ENCODE results near the gene HAUS1. TPM values are rescaled to one million over a fixed set of nuclear protein-coding genes. Genes with fewer than 3 reads are reported as not detected.

HAUS1 gene, protein sequence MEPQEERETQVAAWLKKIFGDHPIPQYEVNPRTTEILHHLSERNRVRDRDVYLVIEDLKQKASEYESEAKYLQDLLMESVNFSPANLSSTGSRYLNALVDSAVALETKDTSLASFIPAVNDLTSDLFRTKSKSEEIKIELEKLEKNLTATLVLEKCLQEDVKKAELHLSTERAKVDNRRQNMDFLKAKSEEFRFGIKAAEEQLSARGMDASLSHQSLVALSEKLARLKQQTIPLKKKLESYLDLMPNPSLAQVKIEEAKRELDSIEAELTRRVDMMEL
- total RNA-seq, result 10 to 100 TPM; 20.5 to 31.1 TPM
- polyA plus RNA-seq (ENCODE audit: insufficient read depth, low read depth, low replicate concordance), result 25.0 TPM
- long read RNA-seq, donor 1, transcript HAUS1-201 (9 exons, 1,125 nt), result major isoform, 13 of 18 reads
- long read RNA-seq, donor 1, partial matches to known transcripts, result 0 of 18 reads
- long read RNA-seq, donor 1, other reads (novel, unspliced or antisense), result 0 of 18 reads
- long read RNA-seq, donor 2, transcript HAUS1-201 (9 exons, 1,125 nt), result major isoform, 15 of 16 reads
- long read RNA-seq, donor 2, partial matches to known transcripts, result 0 of 16 reads
- long read RNA-seq, donor 2, other reads (novel, unspliced or antisense), result 0 of 16 reads

DNA sequence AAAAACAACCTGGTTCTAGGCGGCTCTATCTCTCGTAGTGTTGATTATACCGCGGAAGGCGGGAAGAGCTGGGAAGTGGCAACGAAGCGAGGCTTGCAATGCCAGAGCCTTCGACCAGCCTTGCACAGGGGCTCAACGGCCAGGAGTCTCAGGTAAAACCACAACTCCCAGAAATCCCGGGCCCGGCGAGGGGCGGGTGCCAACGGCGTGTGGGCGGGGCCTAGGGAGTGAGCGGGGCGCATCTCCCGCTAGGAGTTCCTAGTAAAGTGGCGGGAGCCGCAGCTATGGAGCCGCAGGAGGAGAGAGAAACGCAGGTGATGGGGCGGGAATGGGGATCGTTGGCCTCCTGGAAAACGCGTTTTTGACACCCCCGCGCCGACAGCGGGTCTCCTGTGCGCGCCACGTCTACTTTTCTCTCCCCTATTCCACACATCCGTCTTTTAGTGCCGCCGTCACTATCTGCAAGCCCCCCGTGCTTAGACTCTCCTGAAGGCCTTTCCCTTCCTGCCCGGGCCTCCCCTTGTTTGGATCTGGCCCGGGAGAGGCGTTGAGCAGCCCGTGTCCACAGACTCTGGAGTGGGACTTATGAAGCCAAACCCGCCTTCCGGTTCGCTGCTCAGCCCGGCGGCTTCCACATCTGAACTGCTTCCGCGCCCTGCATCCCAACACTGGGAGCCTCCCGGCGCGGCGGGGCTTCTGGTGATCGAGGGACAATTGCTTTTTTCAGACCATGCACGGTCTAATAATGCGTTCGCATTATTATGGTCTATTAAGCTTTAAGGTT lies at the start of gene HAUS1:
HAUS1 (plus strand) TSS at position 258 of the 784 bp plus-strand sequence; CDS start at position 285, 27 bp downstream.
- Histone ChIP-seq H3K36me3 (ENCODE audit: low read depth, missing control alignments) (no peaks in the 10 kb centered on the region), H3K4me1 (peaks cover 4% of the 10 kb centered on the region), H3K27ac (peak within 1 kb of the TSS; percentile 79 to 87), H3K4me3 (peak within 1 kb of the TSS; percentile 86 to 95), H3K9me3 (no peaks in the 10 kb centered on the region), H3K27me3 (no peaks in the 10 kb centered on the region)
- DNase-seq, result peak; percentile 96
- WGBS, 2 donors, result 1% methylated on average over 51 to 57 of the region's 57 CpGs
- peak; percentile 7 for TF ChIP-seq POLR2A (IDR thresholded peaks at IDR 0.05)
- TF ChIP-seq, protein P1, sequence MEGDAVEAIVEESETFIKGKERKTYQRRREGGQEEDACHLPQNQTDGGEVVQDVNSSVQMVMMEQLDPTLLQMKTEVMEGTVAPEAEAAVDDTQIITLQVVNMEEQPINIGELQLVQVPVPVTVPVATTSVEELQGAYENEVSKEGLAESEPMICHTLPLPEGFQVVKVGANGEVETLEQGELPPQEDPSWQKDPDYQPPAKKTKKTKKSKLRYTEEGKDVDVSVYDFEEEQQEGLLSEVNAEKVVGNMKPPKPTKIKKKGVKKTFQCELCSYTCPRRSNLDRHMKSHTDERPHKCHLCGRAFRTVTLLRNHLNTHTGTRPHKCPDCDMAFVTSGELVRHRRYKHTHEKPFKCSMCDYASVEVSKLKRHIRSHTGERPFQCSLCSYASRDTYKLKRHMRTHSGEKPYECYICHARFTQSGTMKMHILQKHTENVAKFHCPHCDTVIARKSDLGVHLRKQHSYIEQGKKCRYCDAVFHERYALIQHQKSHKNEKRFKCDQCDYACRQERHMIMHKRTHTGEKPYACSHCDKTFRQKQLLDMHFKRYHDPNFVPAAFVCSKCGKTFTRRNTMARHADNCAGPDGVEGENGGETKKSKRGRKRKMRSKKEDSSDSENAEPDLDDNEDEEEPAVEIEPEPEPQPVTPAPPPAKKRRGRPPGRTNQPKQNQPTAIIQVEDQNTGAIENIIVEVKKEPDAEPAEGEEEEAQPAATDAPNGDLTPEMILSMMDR (IDR thresholded peaks at IDR 0.05), result no peak
- intact Hi-C loops (cut with DNase I; ENCODE audit: low total_unique reads), result no loop called here

DNA sequence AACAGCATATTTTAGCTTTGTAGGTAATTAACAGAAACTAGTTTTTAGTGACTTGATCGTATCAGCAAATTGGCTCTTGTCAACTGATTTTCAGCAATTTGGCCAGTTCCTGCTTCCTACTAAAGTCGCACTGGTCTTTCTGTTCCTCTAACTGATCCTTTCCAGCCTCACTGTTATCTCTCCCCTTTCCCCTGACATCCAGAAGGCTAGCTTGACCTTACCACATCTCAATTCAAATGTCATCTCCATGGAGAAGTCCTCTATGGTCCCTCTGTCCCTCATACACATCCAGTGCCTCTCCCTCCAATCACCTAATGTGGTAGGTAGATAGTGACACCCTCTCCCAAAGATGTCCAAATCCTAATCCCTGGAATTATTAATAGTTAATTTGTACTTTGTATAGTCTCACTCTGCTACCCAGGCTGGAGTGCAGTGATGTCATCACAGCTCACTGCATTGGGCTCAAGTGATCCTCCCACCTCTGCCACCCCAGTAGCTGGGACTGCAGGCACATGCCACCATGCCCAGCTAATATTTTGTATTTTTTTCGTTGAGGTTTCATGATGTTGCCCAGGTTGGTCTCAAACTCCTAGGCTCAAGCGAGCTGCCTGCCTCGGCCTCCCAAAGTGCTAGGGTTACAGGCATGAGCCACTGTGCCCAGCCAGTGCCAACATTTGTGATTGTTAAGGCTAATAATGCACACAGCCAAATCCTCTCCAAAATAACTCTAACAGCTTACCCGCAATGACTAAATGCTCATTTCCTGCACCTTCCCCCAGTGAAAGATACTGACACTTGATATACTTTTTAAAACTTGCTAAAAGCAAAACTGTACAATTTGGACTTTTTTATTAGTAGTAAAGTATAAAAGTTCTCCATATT lies 49.0 kb upstream of the HAUS1 start:
- H3K9me3 ChIP-seq, result no peaks in the 10 kb centered on the region
- no peaks in the 10 kb centered on the region for H3K4me1 ChIP-seq
- WGBS, 2 donors, result 76 to 80% methylated on average over 6 of the region's 6 CpGs
- H3K4me3 ChIP-seq, result no peak overlapping the region
- no peak for DNase-seq
- no peaks in the 10 kb centered on the region for H3K36me3 ChIP-seq (ENCODE audit: low read depth, missing control alignments)
- H3K27me3 ChIP-seq, result no peaks in the 10 kb centered on the region
- intact Hi-C loops (cut with DNase I; ENCODE audit: low total_unique reads), result no loop called here
- no peak overlapping the region for H3K27ac ChIP-seq
- TF ChIP-seq, protein P1 (IDR thresholded peaks at IDR 0.05), result no peak
- TF ChIP-seq POLR2A (IDR thresholded peaks at IDR 0.05), result no peak

DNA sequence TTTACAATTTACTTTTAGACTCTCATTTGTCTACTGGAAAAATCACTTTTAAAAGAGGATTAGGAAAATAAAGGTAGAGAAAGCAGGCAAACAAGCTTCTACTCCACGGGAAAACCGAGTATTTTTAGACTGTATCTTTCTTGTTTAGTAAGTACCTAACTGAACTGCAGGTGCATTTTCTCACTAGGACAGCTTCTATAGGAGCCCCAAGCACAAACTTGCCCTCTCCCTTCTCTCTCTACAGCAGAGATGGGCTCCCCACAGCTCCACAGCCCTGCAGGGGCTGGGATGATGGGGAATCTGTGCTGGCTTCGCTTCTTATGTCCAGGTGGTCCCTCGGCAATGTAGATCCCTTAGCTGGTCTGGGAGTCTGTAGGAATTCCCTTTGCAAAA lies 48.4 kb upstream of the HAUS1 start:
- Histone ChIP-seq H3K27ac (no peak overlapping the region), H3K4me1 (no peaks in the 10 kb centered on the region), H3K9me3 (no peaks in the 10 kb centered on the region), H3K4me3 (no peak overlapping the region), H3K27me3 (no peaks in the 10 kb centered on the region), H3K36me3 (ENCODE audit: low read depth, missing control alignments) (no peaks in the 10 kb centered on the region)
- WGBS, 2 donors, result 69 to 81% methylated on average over 4 of the region's 4 CpGs
- no peak for DNase-seq
- intact Hi-C loops (cut with DNase I; ENCODE audit: low total_unique reads), result no loop called here
- TF ChIP-seq, protein P1 (IDR thresholded peaks at IDR 0.05), result no peak
- TF ChIP-seq POLR2A (IDR thresholded peaks at IDR 0.05), result no peak

DNA sequence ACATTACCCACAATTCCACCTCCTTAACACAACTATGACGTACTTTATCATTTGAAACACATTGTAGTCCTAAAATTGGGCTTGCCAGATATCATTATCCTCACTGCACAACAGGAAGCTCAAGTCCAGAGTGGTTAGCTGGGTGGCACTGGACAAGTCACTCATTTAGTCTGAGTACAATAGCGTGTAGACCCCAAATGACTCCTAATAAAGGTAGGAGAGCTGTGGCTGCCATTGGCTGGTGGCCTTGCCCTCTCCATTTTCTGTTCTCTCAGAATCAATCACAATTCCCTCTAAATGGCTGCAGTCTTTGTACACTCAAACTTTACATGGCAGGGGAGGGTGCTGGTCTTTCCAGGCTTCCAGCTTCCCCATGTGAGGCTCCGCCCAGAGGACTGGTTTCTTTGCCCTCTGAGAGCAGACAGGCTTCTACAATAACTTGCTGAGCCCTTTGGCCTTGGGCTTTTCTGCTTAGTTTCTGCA lies 43.8 kb upstream of the HAUS1 start:
- Histone ChIP-seq H3K4me1 (no peaks in the 10 kb centered on the region), H3K9me3 (no peaks in the 10 kb centered on the region), H3K27ac (no peak overlapping the region), H3K36me3 (ENCODE audit: low read depth, missing control alignments) (no peaks in the 10 kb centered on the region), H3K27me3 (no peaks in the 10 kb centered on the region), H3K4me3 (no peak overlapping the region)
- intact Hi-C loops (cut with DNase I; ENCODE audit: low total_unique reads), result no loop called here
- no peak for DNase-seq
- TF ChIP-seq POLR2A (IDR thresholded peaks at IDR 0.05), result no peak
- TF ChIP-seq, protein P1 (IDR thresholded peaks at IDR 0.05), result no peak
- 88 to 93% methylated on average over 3 of the region's 3 CpGs for WGBS, 2 donors
